Activated T-helper 1 cell treated with anti-CD3 and anti-CD28 coated beads, Interleukin-12 subunit alpha, Interleukin-12 subunit beta, Interleukin-2, Interleukin-4 antibody, amounts not matched to agents 30 ng/mL and 10 ng/mL and 1 ng/mL, durations not matched to agents 14 hours and 24 hours and 36 hours (primary cell): ENCODE measurements around the gene PRRG4. TPM values are rescaled to one million over a fixed set of nuclear protein-coding genes. Genes with fewer than 3 reads are reported as not detected.
"Not testable (repeated sequence)": the region's sequence is repeated elsewhere in the genome, so short reads cannot be mapped to it uniquely, and the experiment has no call there.

Experiments
- DNase-seq: peaks from one replicate; pipeline ENCODE4 v3.0.0; 2021; ENCODE audit warnings: low spot score
- H3K27ac Mint-ChIP-seq: one replicate; pipeline ENCODE4 v1.8.0; 2021; ENCODE audit warnings: mild to moderate bottlenecking, mixed read lengths
- H3K27me3 Mint-ChIP-seq: one replicate; pipeline ENCODE4 v1.8.0; 2022; ENCODE audit warnings: mild to moderate bottlenecking, moderate library complexity, mixed read lengths; ENCODE audit not compliant: insufficient read depth
- H3K36me3 Mint-ChIP-seq: one replicate; pipeline ENCODE4 v1.8.0; 2021; ENCODE audit warnings: low read depth, mixed read lengths
- H3K4me1 Mint-ChIP-seq: one replicate; pipeline ENCODE4 v1.8.0; 2021; ENCODE audit warnings: low read depth, mixed read lengths
- H3K4me3 Mint-ChIP-seq: one replicate; pipeline ENCODE4 v1.8.0; 2021; ENCODE audit warnings: mild to moderate bottlenecking, moderate library complexity, mixed read lengths
- H3K9me3 Mint-ChIP-seq: one replicate; pipeline ENCODE4 v1.8.0; 2021; ENCODE audit warnings: mixed read lengths
- intact Hi-C: fragments of 100-400 bp; cut with micrococcal nuclease; formaldehyde crosslinking; loops from one replicate; pipeline ENCODE4 v1.15.1; 2024
- total RNA-seq: library from RNA; stranded (reverse); gene quantifications from 2 replicates; pipeline ENCODE4 v1.2.3, GENCODE V29; 2022

The PRRG4 gene
- total RNA-seq, 1 donor from 2014 or later: 0.83 TPM

- Mint-ChIP-seq H3K36me3 (no peaks in the 10 kb centered on the region), H3K9me3 (peaks cover 5% of the 10 kb centered on the region), H3K27me3 (peaks cover 18% of the 10 kb centered on the region), H3K4me3 (no peak overlapping the region), H3K27ac (no peak overlapping the region), H3K4me1 (no peaks in the 10 kb centered on the region)
- intact Hi-C loops: no loop called here
- no peak for DNase-seq
Observed at GRCh38 chr11:32870676-32871075, 40.9 kb downstream of the PRRG4 start.

- H3K4me1 Mint-ChIP-seq: no peaks in the 10 kb centered on the region
- H3K36me3 Mint-ChIP-seq: no peaks in the 10 kb centered on the region
- DNase-seq: no peak
- peaks cover 5% of the 10 kb centered on the region for H3K27me3 Mint-ChIP-seq
- H3K27ac Mint-ChIP-seq: no peak overlapping the region
- intact Hi-C loops: no loop called here
- H3K9me3 Mint-ChIP-seq: no peaks in the 10 kb centered on the region
- no peak overlapping the region for H3K4me3 Mint-ChIP-seq
Observed at GRCh38 chr11:32874132-32874531, 44.4 kb downstream of the PRRG4 start.

- Mint-ChIP-seq H3K27me3 (peaks cover 15% of the 10 kb centered on the region), H3K4me3 (no peak overlapping the region), H3K27ac (no peak overlapping the region), H3K36me3 (no peaks in the 10 kb centered on the region), H3K9me3 (no peaks in the 10 kb centered on the region), H3K4me1 (no peaks in the 10 kb centered on the region)
- no peak for DNase-seq
- intact Hi-C loops: no loop called here
Observed at GRCh38 chr11:32881286-32881685, 51.6 kb downstream of the PRRG4 start.

GRCh38 chr11:32883421-32883820, 53.7 kb downstream of the PRRG4 start:
- H3K4me3 Mint-ChIP-seq: no peak overlapping the region
- no peak for DNase-seq
- H3K27me3 Mint-ChIP-seq: peaks cover 15% of the 10 kb centered on the region
- intact Hi-C loops: no loop called here
- H3K27ac Mint-ChIP-seq: no peak overlapping the region
- no peaks in the 10 kb centered on the region for H3K4me1 Mint-ChIP-seq
- no peaks in the 10 kb centered on the region for H3K36me3 Mint-ChIP-seq
- no peaks in the 10 kb centered on the region for H3K9me3 Mint-ChIP-seq

- DNase-seq: no peak
- Mint-ChIP-seq H3K27me3 (peaks cover 12% of the 10 kb centered on the region), H3K9me3 (no peaks in the 10 kb centered on the region), H3K36me3 (no peaks in the 10 kb centered on the region), H3K4me1 (no peaks in the 10 kb centered on the region), H3K4me3 (no peak overlapping the region), H3K27ac (no peak overlapping the region)
- intact Hi-C loops: loop anchor here (1.0 to 2.0 kb wide), 2 partner anchors 155 to 181 kb away; partner anchors contain the start of gene TCP11L1
Observed at GRCh38 chr11:32884023-32884422, 54.3 kb downstream of the PRRG4 start.

- peaks cover 15% of the 10 kb centered on the region for H3K27me3 Mint-ChIP-seq
- no peak overlapping the region for H3K4me3 Mint-ChIP-seq
- no peaks in the 10 kb centered on the region for H3K9me3 Mint-ChIP-seq
- intact Hi-C loops: loop anchor here (1.0 to 2.0 kb wide), 2 partner anchors 154 to 180 kb away; partner anchors contain the start of gene TCP11L1
- H3K4me1 Mint-ChIP-seq: no peaks in the 10 kb centered on the region
- no peaks in the 10 kb centered on the region for H3K36me3 Mint-ChIP-seq
- H3K27ac Mint-ChIP-seq: no peak overlapping the region
- no peak for DNase-seq
Observed at GRCh38 chr11:32884770-32885384, 55.1 kb downstream of the PRRG4 start.

GRCh38 chr11:32885556-32885955, 55.8 kb downstream of the PRRG4 start:
- intact Hi-C loops: loop anchor here (2.0 kb wide), 1 partner anchor 153 kb away; the partner anchor contains the start of gene TCP11L1
- H3K27me3 Mint-ChIP-seq: peaks cover 17% of the 10 kb centered on the region
- H3K9me3 Mint-ChIP-seq: no peaks in the 10 kb centered on the region
- no peak overlapping the region for H3K4me3 Mint-ChIP-seq
- H3K4me1 Mint-ChIP-seq: no peaks in the 10 kb centered on the region
- no peak overlapping the region for H3K27ac Mint-ChIP-seq
- no peaks in the 10 kb centered on the region for H3K36me3 Mint-ChIP-seq
- DNase-seq: no peak

- H3K27ac Mint-ChIP-seq: no peak overlapping the region
- peaks cover 15% of the 10 kb centered on the region for H3K27me3 Mint-ChIP-seq
- peaks cover 1% of the 10 kb centered on the region for H3K4me1 Mint-ChIP-seq
- intact Hi-C loops: no loop called here
- no peak for DNase-seq
- H3K4me3 Mint-ChIP-seq: no peak overlapping the region
- H3K36me3 Mint-ChIP-seq: no peaks in the 10 kb centered on the region
- no peaks in the 10 kb centered on the region for H3K9me3 Mint-ChIP-seq
Observed at GRCh38 chr11:32886180-32886579, 56.5 kb downstream of the PRRG4 start.

- H3K4me3 Mint-ChIP-seq, intact Hi-C loops, DNase-seq, H3K9me3 Mint-ChIP-seq, H3K27ac Mint-ChIP-seq, H3K36me3 Mint-ChIP-seq: not testable (repeated sequence)
- Mint-ChIP-seq H3K27me3 (peaks cover 16% of the 10 kb centered on the region), H3K4me1 (peaks cover 12% of the 10 kb centered on the region)
Observed at GRCh38 chr11:32887707-32888383, 58.1 kb downstream of the PRRG4 start.

GRCh38 chr11:32888384-32888710, 58.6 kb downstream of the PRRG4 start:
- intact Hi-C loops, H3K36me3 Mint-ChIP-seq: not testable (repeated sequence)
- peaks cover 15% of the 10 kb centered on the region for H3K27me3 Mint-ChIP-seq

GRCh38 chr11:32888805-32889204, 59.1 kb downstream of the PRRG4 start:
- H3K9me3 Mint-ChIP-seq: no peaks in the 10 kb centered on the region
- no peak for DNase-seq
- H3K4me1 Mint-ChIP-seq: peaks cover 12% of the 10 kb centered on the region
- intact Hi-C loops: no loop called here
- H3K36me3 Mint-ChIP-seq: no peaks in the 10 kb centered on the region
- H3K27ac Mint-ChIP-seq: no peak overlapping the region
- H3K4me3 Mint-ChIP-seq: no peak overlapping the region
- H3K27me3 Mint-ChIP-seq: peaks cover 15% of the 10 kb centered on the region

More at GRCh38 chr11:32888384-32888710, 58.6 kb downstream of the PRRG4 start:
- H3K4me1 Mint-ChIP-seq: peaks cover 12% of the 10 kb centered on the region
- not testable (repeated sequence) for H3K9me3 Mint-ChIP-seq, DNase-seq, H3K4me3 Mint-ChIP-seq, H3K27ac Mint-ChIP-seq

- H3K4me3 Mint-ChIP-seq: peak overlapping the region; percentile 88
- peak overlapping the region; percentile 70 for H3K27ac Mint-ChIP-seq
- H3K4me1 Mint-ChIP-seq: peaks cover 29% of the 10 kb centered on the region
- H3K9me3 Mint-ChIP-seq: no peaks in the 10 kb centered on the region
- no peaks in the 10 kb centered on the region for H3K36me3 Mint-ChIP-seq
- peaks cover 14% of the 10 kb centered on the region for H3K27me3 Mint-ChIP-seq
- DNase-seq: no peak
- intact Hi-C loops: loop anchor here (5.0 to 10.0 kb wide), 6 partner anchors 71 to 1544 kb away; partner anchors contain the start of genes CAPRIN1, CAT, EIF3M and ELP4
Observed at GRCh38 chr11:32890843-32891656, 61.3 kb downstream of the PRRG4 start.
